ENCODE measurements around the gene RCBTB2.

The RCBTB2 gene

GRCh38 chr13:48526286-48526685, 6.6 kb downstream of the RCBTB2 start:
- 95% methylated on average over 10 of the region's 10 CpGs for WGBS
- Histone ChIP-seq H3K27me3 (ENCODE audit: insufficient read depth, low read length) (no peaks in the 10 kb centered on the region), H3K4me1 (ENCODE audit: insufficient read depth, low read length) (no peaks in the 10 kb centered on the region), H3K36me3 (ENCODE audit: insufficient read depth, low read length) (no peaks in the 10 kb centered on the region), H3K9ac (ENCODE audit: low read depth, low read length) (no peak overlapping the region), H3K4me3 (ENCODE audit: low read length) (no peak overlapping the region), H3K27ac (ENCODE audit: low read depth, low read length) (no peak overlapping the region), H3K9me3 (ENCODE audit: insufficient read depth, low read depth, low read length) (no peaks in the 10 kb centered on the region)

DNA sequence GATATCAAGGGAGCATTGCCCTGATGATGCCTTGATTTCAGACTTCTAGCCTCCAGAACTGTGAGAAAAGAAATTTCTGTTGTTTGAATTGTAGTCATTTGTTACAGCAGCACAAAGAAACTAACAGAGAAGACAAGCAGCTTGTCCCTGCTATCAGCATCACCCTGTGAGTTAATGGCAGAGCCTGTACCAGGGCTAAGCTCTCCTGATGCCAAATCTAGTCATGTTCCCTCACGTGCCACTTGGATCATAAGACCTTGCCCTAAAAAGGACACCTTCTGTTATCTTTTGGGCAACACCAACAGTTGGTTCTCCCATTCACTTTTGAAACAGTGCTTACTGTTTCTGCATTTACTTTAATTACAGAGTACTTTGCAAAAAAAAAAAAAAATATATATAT, 14.8 kb downstream of the RCBTB2 start:
- Histone ChIP-seq H3K27ac (ENCODE audit: low read depth, low read length) (no peak overlapping the region), H3K27me3 (ENCODE audit: insufficient read depth, low read length) (no peaks in the 10 kb centered on the region), H3K4me1 (ENCODE audit: insufficient read depth, low read length) (no peaks in the 10 kb centered on the region), H3K9ac (ENCODE audit: low read depth, low read length) (no peak overlapping the region), H3K4me3 (ENCODE audit: low read length) (no peak overlapping the region), H3K9me3 (ENCODE audit: insufficient read depth, low read depth, low read length) (no peaks in the 10 kb centered on the region), H3K36me3 (ENCODE audit: insufficient read depth, low read length) (no peaks in the 10 kb centered on the region)
- WGBS = 94% methylated on average over 1 of the region's 1 CpG

DNA sequence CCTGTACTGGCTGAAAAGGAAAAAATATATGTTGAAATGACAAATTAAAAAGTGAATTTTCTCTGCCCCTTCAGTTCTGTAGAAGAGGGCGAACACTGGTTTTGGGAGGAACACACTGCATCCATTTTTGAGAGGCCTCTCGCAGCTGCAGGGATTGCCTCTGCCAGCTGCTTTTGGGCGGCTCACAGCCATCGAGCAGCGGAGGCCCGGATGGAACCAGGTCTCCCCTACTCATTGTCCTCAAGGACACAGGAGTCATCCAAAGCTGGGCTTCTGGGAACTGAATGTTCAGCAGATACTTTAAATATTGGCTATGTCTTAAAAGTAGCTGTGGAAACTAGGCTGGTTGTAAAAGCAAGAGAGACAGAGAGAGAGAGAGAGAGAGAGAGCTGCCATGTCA, 17.1 kb downstream of the RCBTB2 start:
- H3K4me1 ChIP-seq (ENCODE audit: insufficient read depth, low read length) = no peaks in the 10 kb centered on the region
- peaks cover 15% of the 10 kb centered on the region; the same call in 1 of the 2 replicates for H3K36me3 ChIP-seq (ENCODE audit: insufficient read depth, low read length)
- no peak overlapping the region for H3K9ac ChIP-seq (ENCODE audit: low read depth, low read length)
- no peak overlapping the region for H3K27ac ChIP-seq (ENCODE audit: low read depth, low read length)
- no peak overlapping the region for H3K4me3 ChIP-seq (ENCODE audit: low read length)
- H3K9me3 ChIP-seq (ENCODE audit: insufficient read depth, low read depth, low read length) = no peaks in the 10 kb centered on the region
- WGBS = 96% methylated on average over 6 of the region's 6 CpGs
- H3K27me3 ChIP-seq (ENCODE audit: insufficient read depth, low read length) = no peaks in the 10 kb centered on the region

DNA sequence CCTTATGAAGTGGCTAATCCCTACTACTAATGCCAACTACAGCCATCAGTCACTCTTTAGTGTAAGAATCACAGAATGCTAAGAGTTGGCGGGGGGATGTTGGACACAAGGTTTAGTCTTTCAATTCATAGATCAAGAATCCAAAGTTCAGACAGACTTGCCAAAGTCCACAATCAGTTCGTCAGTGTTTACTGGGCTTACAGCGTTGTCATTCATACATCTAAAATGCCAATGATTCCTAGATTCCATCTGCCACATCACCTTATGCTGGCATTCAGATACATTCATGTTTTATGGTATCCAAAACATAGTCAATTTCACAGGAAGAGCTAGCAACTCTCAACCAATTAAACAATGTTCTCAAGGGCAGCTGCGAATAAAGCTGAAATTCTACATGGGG, 18.1 kb downstream of the RCBTB2 start:
- 94% methylated on average over 4 of the region's 4 CpGs for WGBS
- no peak overlapping the region for H3K4me3 ChIP-seq (ENCODE audit: low read length)

GRCh38 chr13:48511621-48512230, 21.2 kb downstream of the RCBTB2 start:
- 94% methylated on average over 10 of the region's 10 CpGs for whole genome bisulfite sequencing
- Histone ChIP-seq H3K9me3 (ENCODE audit: insufficient read depth, low read depth, low read length) (no peaks in the 10 kb centered on the region), H3K9ac (ENCODE audit: low read depth, low read length) (no peak overlapping the region), H3K4me3 (ENCODE audit: low read length) (no peak overlapping the region), H3K27me3 (ENCODE audit: insufficient read depth, low read length) (no peaks in the 10 kb centered on the region), H3K27ac (ENCODE audit: low read depth, low read length) (no peak overlapping the region), H3K36me3 (ENCODE audit: insufficient read depth, low read length) (peaks cover 15% of the 10 kb centered on the region; the same call in 1 of the 2 replicates), H3K4me1 (ENCODE audit: insufficient read depth, low read length) (peaks cover 7% of the 10 kb centered on the region; the same call in 1 of the 2 replicates)

More for the DNA sequence above, 18.1 kb downstream of the RCBTB2 start:
- Histone ChIP-seq H3K27ac (ENCODE audit: low read depth, low read length) (no peak overlapping the region), H3K4me1 (ENCODE audit: insufficient read depth, low read length) (peaks cover 6% of the 10 kb centered on the region; the same call in 1 of the 2 replicates), H3K27me3 (ENCODE audit: insufficient read depth, low read length) (no peaks in the 10 kb centered on the region), H3K9ac (ENCODE audit: low read depth, low read length) (no peak overlapping the region), H3K36me3 (ENCODE audit: insufficient read depth, low read length) (peaks cover 15% of the 10 kb centered on the region; the same call in 1 of the 2 replicates), H3K9me3 (ENCODE audit: insufficient read depth, low read depth, low read length) (no peaks in the 10 kb centered on the region)

- H3K4me3 ChIP-seq (ENCODE audit: low read length) = no peak overlapping the region
- H3K4me1 ChIP-seq (ENCODE audit: insufficient read depth, low read length) = peaks cover 7% of the 10 kb centered on the region; the same call in 1 of the 2 replicates
- H3K27me3 ChIP-seq (ENCODE audit: insufficient read depth, low read length) = no peaks in the 10 kb centered on the region
- H3K36me3 ChIP-seq (ENCODE audit: insufficient read depth, low read length) = peaks cover 15% of the 10 kb centered on the region; the same call in 1 of the 2 replicates
- 93% methylated on average over 5 of the region's 5 CpGs for WGBS
- no peaks in the 10 kb centered on the region for H3K9me3 ChIP-seq (ENCODE audit: insufficient read depth, low read depth, low read length)
- no peak overlapping the region for H3K27ac ChIP-seq (ENCODE audit: low read depth, low read length)
- no peak overlapping the region for H3K9ac ChIP-seq (ENCODE audit: low read depth, low read length)
Measured at GRCh38 chr13:48510698-48511097, 22.2 kb downstream of the RCBTB2 start.

DNA sequence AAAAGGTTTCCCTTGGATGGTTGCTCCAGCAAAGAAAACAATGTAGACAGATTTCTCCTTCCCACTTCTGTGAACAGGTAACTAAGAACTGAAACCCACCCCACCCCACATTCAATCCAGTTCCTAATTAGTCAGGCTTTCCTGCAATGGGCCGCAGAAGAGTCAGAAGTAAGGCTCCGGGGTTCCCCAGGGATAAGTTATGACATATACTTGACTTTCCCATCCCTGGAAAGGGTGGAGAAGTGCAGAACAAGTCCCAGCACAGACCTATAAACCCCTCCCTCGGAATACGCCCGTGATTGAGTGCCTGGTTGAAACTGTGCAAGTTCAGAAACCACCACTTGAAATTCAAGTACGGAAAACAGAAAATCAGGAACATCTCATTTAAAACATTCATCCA, 24.9 kb downstream of the RCBTB2 start:
- Histone ChIP-seq H3K4me3 (ENCODE audit: low read length) (no peak overlapping the region), H3K9me3 (ENCODE audit: insufficient read depth, low read depth, low read length) (no peaks in the 10 kb centered on the region), H3K27me3 (ENCODE audit: insufficient read depth, low read length) (no peaks in the 10 kb centered on the region), H3K27ac (ENCODE audit: low read depth, low read length) (no peak overlapping the region), H3K4me1 (ENCODE audit: insufficient read depth, low read length) (peaks cover 14% of the 10 kb centered on the region), H3K36me3 (ENCODE audit: insufficient read depth, low read length) (peaks cover 15% of the 10 kb centered on the region; the same call in 1 of the 2 replicates), H3K9ac (ENCODE audit: low read depth, low read length) (no peak overlapping the region)
- 96% methylated on average over 6 of the region's 6 CpGs for WGBS

DNA sequence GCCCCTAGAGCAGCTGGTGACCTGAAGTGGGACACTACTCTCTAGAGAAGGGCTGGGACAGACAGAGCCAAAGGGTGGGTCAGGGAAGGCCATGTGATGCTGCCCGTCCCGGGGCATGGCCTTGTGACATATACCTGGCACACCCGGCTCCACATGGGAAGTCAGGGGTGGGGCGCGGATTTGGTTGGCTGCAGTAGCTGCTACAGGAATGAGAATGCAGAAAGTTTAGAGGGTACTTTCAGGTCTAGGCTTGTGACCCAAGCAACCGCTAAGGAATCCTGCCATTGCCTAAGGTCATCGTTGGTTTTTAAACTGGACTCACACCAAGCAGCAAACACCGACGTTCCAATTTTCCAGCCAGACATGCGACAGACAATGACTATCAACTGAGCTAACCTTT, 25.9 kb downstream of the RCBTB2 start:
- peaks cover 11% of the 10 kb centered on the region; the same call in 1 of the 2 replicates for H3K36me3 ChIP-seq (ENCODE audit: insufficient read depth, low read length)
- no peaks in the 10 kb centered on the region for H3K9me3 ChIP-seq (ENCODE audit: insufficient read depth, low read depth, low read length)
- H3K4me1 ChIP-seq (ENCODE audit: insufficient read depth, low read length) = peaks cover 14% of the 10 kb centered on the region
- no peak overlapping the region for H3K4me3 ChIP-seq (ENCODE audit: low read length)
- 97% methylated on average over 10 of the region's 10 CpGs for WGBS
- H3K9ac ChIP-seq (ENCODE audit: low read depth, low read length) = no peak overlapping the region
- H3K27me3 ChIP-seq (ENCODE audit: insufficient read depth, low read length) = no peaks in the 10 kb centered on the region
- no peak overlapping the region for H3K27ac ChIP-seq (ENCODE audit: low read depth, low read length)

DNA sequence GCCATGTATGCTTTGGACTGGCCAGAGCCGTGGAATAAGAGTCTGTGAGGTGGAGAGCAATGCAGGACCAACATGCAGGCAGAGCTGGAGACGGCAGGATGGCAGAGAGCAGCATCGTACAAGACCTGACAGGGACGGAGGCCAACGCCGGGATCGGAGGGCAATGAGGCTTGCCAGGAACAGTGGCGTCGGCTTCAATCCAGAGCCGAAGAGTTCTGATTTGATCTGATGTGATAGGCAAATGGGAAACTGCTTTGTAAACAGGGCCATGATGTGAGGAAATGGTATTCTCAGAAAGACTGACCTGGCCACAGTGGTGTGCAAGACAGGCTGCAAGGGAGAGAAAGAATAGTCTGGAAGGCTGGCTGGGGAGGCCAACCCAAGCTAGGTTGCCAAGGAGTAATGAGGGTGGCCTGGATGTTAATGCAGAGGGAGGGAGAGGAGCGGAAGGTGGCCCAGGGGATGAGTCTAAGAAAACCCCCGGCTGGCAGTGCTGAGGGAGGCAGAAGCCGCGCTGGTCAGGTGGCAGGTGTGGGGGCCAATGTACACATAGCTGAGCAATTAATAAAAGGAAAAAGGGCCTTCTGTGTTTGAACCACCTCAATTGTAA, 26.7 kb downstream of the RCBTB2 start:
- Histone ChIP-seq H3K36me3 (ENCODE audit: insufficient read depth, low read length) (peaks cover 11% of the 10 kb centered on the region; the same call in 1 of the 2 replicates), H3K27me3 (ENCODE audit: insufficient read depth, low read length) (no peaks in the 10 kb centered on the region), H3K9ac (ENCODE audit: low read depth, low read length) (no peak overlapping the region), H3K27ac (ENCODE audit: low read depth, low read length) (no peak overlapping the region), H3K4me1 (ENCODE audit: insufficient read depth, low read length) (peaks cover 14% of the 10 kb centered on the region), H3K4me3 (ENCODE audit: low read length) (no peak overlapping the region), H3K9me3 (ENCODE audit: insufficient read depth, low read depth, low read length) (no peaks in the 10 kb centered on the region)
- 94% methylated on average over 14 of the region's 14 CpGs for WGBS

DNA sequence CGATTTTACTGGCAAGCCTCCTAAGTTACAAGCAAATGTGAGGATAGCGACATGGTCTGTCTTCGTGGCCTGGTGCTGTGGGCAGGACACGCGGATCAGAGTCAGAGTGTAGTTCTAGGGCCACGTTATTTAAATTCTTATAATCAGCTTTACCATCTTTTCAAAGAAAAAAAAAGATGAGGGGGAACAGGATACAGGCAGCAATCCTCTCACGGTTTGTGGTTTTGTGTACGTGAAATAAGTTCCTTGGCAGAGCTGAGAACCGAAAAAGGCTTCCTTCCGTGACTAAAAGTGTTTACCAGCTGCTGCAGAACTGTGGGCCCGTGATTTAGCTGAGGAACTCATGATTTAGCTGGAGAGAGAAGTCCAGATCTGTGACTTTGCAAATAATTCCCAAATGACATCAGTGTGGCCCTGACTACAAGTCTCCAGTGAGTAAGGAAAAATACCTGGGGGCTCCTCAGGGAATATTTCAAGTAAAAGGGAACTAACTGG, 27.2 kb downstream of the RCBTB2 start:
- Histone ChIP-seq H3K9ac (ENCODE audit: low read depth, low read length) (no peak overlapping the region), H3K4me1 (ENCODE audit: insufficient read depth, low read length) (peaks cover 14% of the 10 kb centered on the region), H3K27ac (ENCODE audit: low read depth, low read length) (0 out of 2 replicates have a peak overlapping the region, but pooled peaks have one; percentile 6), H3K36me3 (ENCODE audit: insufficient read depth, low read length) (peaks cover 11% of the 10 kb centered on the region; the same call in 1 of the 2 replicates), H3K27me3 (ENCODE audit: insufficient read depth, low read length) (no peaks in the 10 kb centered on the region), H3K4me3 (ENCODE audit: low read length) (no peak overlapping the region), H3K9me3 (ENCODE audit: insufficient read depth, low read depth, low read length) (no peaks in the 10 kb centered on the region)
- WGBS = 97% methylated on average over 10 of the region's 11 CpGs

- H3K27me3 ChIP-seq (ENCODE audit: insufficient read depth, low read length) = no peaks in the 10 kb centered on the region
- H3K9ac ChIP-seq (ENCODE audit: low read depth, low read length) = no peak overlapping the region
- H3K4me1 ChIP-seq (ENCODE audit: insufficient read depth, low read length) = peaks cover 9% of the 10 kb centered on the region; the same call in 1 of the 2 replicates
- H3K36me3 ChIP-seq (ENCODE audit: insufficient read depth, low read length) = peaks cover 11% of the 10 kb centered on the region; the same call in 1 of the 2 replicates
- 0 out of 2 replicates have a peak overlapping the region, but pooled peaks have one; percentile 6 for H3K27ac ChIP-seq (ENCODE audit: low read depth, low read length)
- 81% methylated on average over 4 of the region's 4 CpGs for WGBS
- H3K9me3 ChIP-seq (ENCODE audit: insufficient read depth, low read depth, low read length) = no peaks in the 10 kb centered on the region
- H3K4me3 ChIP-seq (ENCODE audit: low read length) = no peak overlapping the region
Measured at GRCh38 chr13:48505012-48505411, 27.9 kb downstream of the RCBTB2 start.

Data from HUES64 (cell line).